HEK293 (cell line): ENCODE measurements around the gene FAM78B.

Experiments
- CTCF ChIP-seq: fragments of 450-650 bp; formaldehyde crosslinking; IDR thresholded peaks from 2 replicates; pipeline ENCODE4 v1.5.1; 2016; ENCODE audit warnings: missing biosample characterization, missing genetic modification characterization
- KLF16 ChIP-seq: fragments of 450-650 bp; formaldehyde crosslinking; IDR thresholded peaks from 2 replicates; pipeline ENCODE4 v1.5.1; 2017; ENCODE audit warnings: missing biosample characterization, missing genetic modification characterization
- PRDM4 ChIP-seq: fragments of 450-650 bp; formaldehyde crosslinking; IDR thresholded peaks from 2 replicates; pipeline ENCODE4 v1.5.1; 2017; ENCODE audit warnings: missing biosample characterization, missing genetic modification characterization
- SP2 ChIP-seq: fragments of 450-650 bp; formaldehyde crosslinking; IDR thresholded peaks from 2 replicates; pipeline ENCODE4 v1.5.1; 2016; ENCODE audit warnings: missing biosample characterization, missing genetic modification characterization
- YY1 ChIP-seq: fragments of 450-650 bp; formaldehyde crosslinking; IDR thresholded peaks from 2 replicates; pipeline ENCODE4 v1.5.1; 2018; ENCODE audit warnings: missing biosample characterization, missing genetic modification characterization
- ZBTB11 ChIP-seq: fragments of 450-650 bp; formaldehyde crosslinking; conservative IDR thresholded peaks from 2 replicates; pipeline ENCODE4 v1.5.1; 2016; ENCODE audit warnings: low read depth, missing biosample characterization, missing genetic modification characterization
- ZNF302 ChIP-seq: fragments of 450-650 bp; formaldehyde crosslinking; IDR thresholded peaks from 2 replicates; pipeline ENCODE4 v1.5.1; 2016; ENCODE audit warnings: missing biosample characterization, missing genetic modification characterization, low read depth
- ZNF529 ChIP-seq: fragments of 450-650 bp; formaldehyde crosslinking; IDR thresholded peaks from 2 replicates; pipeline ENCODE4 v1.5.1; 2017; ENCODE audit warnings: missing genetic modification characterization, missing biosample characterization; ENCODE audit not compliant: insufficient replicate concordance
- ZNF600 ChIP-seq: fragments of 450-650 bp; formaldehyde crosslinking; IDR thresholded peaks from 2 replicates; pipeline ENCODE4 v1.5.1; 2016; ENCODE audit warnings: missing biosample characterization, missing genetic modification characterization

GRCh38 chr1:166062421-166063070 lies 104.3 kb downstream of the FAM78B start:
- no peak for TF ChIP-seq CTCF (tag by site-specific recombination)
- TF ChIP-seq PRDM4 = no peak
- no peak for TF ChIP-seq YY1 (tag by site-specific recombination)
- TF ChIP-seq ZNF302 (tag by site-specific recombination) = no peak
- TF ChIP-seq KLF16 (tag by site-specific recombination) = no peak
- TF ChIP-seq ZNF600 (tag by site-specific recombination) = no peak
- no peak for TF ChIP-seq ZBTB11 (tag by site-specific recombination)
- no peak for TF ChIP-seq SP2 (tag by site-specific recombination)
- no peak for TF ChIP-seq ZNF529 (tag by site-specific recombination)
